DND-41 (cell line): ENCODE results near the gene PTPRN2.

ENCODE experiments used
- ATAC-seq: fragments of 200-7000 bp; cut with Tn5 transposase; 3 replicates; pipeline ENCODE4 v1.9.1; 2021; ENCODE audit warnings: low read depth; ENCODE audit not compliant: insufficient read depth
- DNase-seq: peaks from one replicate; pipeline ENCODE4 v3.0.0-alpha.2; 2020
- H2AFZ ChIP-seq: 2 replicates; pipeline ENCODE4 v1.6.0; 2012; ENCODE audit warnings: low read depth, low read length
- H3K27ac ChIP-seq: 2 replicates; pipeline ENCODE4 v1.5.1; 2012; ENCODE audit warnings: low read length, inconsistent platforms
- H3K27me3 ChIP-seq: fragments of 200-600 bp; sonication (generic); 2 replicates; pipeline ENCODE4 v1.6.0; 2012; ENCODE audit warnings: low read length, mild to moderate bottlenecking, inconsistent platforms; ENCODE audit not compliant: insufficient read depth, poor library complexity
- H3K36me3 ChIP-seq: 2 replicates; pipeline ENCODE4 v1.5.1; 2012; ENCODE audit warnings: low read length, inconsistent platforms; ENCODE audit not compliant: insufficient read depth
- H3K4me1 ChIP-seq: 2 replicates; pipeline ENCODE4 v1.5.1; 2012; ENCODE audit warnings: mild to moderate bottlenecking, low read length; ENCODE audit not compliant: insufficient read depth
- H3K4me2 ChIP-seq: 2 replicates; pipeline ENCODE4 v1.6.0; 2012; ENCODE audit warnings: mild to moderate bottlenecking, moderate library complexity, low read length, inconsistent platforms; ENCODE audit not compliant: insufficient read depth
- H3K4me3 ChIP-seq, 2 experiments: fragments of 200-600 bp in 1 of 2; shearing (Covaris generic) in 1 of 2; 2 replicates each; pipeline ENCODE4 v1.5.1; 2012 to 2016; ENCODE audit warnings: inconsistent platforms in 2 of 2, low read length in 2 of 2, mild to moderate bottlenecking in 2 of 2, low read depth in 1 of 2, moderate library complexity in 1 of 2
- H3K79me2 ChIP-seq: 2 replicates; pipeline ENCODE4 v1.6.0; 2012; ENCODE audit warnings: low read length, inconsistent platforms; ENCODE audit not compliant: insufficient read depth
- H3K9ac ChIP-seq: 2 replicates; pipeline ENCODE4 v1.6.0; 2012; ENCODE audit warnings: low read depth, mild to moderate bottlenecking, inconsistent platforms, low read length, moderate library complexity
- H3K9me3 ChIP-seq: 2 replicates; pipeline ENCODE4 v1.5.1; 2012; ENCODE audit warnings: low read length, moderate library complexity, mild to moderate bottlenecking, inconsistent platforms; ENCODE audit not compliant: insufficient read depth, severe bottlenecking
- H4K20me1 ChIP-seq: 2 replicates; pipeline ENCODE4 v1.6.0; 2012; ENCODE audit warnings: low read length; ENCODE audit not compliant: insufficient read depth
- CTCF ChIP-seq: IDR thresholded peaks from 2 replicates; pipeline ENCODE4 v1.5.1; 2012; ENCODE audit warnings: borderline replicate concordance, low read length, moderate library complexity, mild to moderate bottlenecking; ENCODE audit not compliant: poor library complexity, severe bottlenecking; ENCODE audit errors: extremely low read depth
- EZH2 ChIP-seq: IDR thresholded peaks from 3 replicates; pipeline ENCODE4 v1.6.1; 2012; ENCODE audit warnings: borderline replicate concordance, low read depth, mild to moderate bottlenecking, moderate library complexity, low read length, inconsistent platforms; ENCODE audit not compliant: severe bottlenecking

The PTPRN2 gene

GRCh38 chr7:158424531-158424930 lies 163.1 kb downstream of the PTPRN2 start:
- H3K4me1 ChIP-seq: 0 out of 2 replicates have a peak, but pooled peaks cover 2% of the 10 kb centered on the region
- H3K9me3 ChIP-seq: no peaks in the 10 kb centered on the region
- peaks cover 3% of the 10 kb centered on the region; the same call in 1 of the 2 replicates for H4K20me1 ChIP-seq
- no peak overlapping the region for H3K27ac ChIP-seq
- ATAC-seq (no peak), DNase-seq (no peak)
- no peak overlapping the region for H3K4me2 ChIP-seq
- H3K79me2 ChIP-seq: no peaks in the 10 kb centered on the region
- H2AFZ ChIP-seq: no peak overlapping the region
- TF ChIP-seq EZH2: no peak
- no peak for TF ChIP-seq CTCF
- H3K9ac ChIP-seq: no peak overlapping the region
- no peak overlapping the region for H3K4me3 ChIP-seq
- H3K27me3 ChIP-seq: no peaks in the 10 kb centered on the region
- H3K36me3 ChIP-seq: no peaks in the 10 kb centered on the region

GRCh38 chr7:158424011-158424410 lies 163.6 kb downstream of the PTPRN2 start:
- H3K4me2 ChIP-seq: no peak overlapping the region
- TF ChIP-seq CTCF (no peak), EZH2 (no peak)
- no peak overlapping the region for H3K9ac ChIP-seq
- DNase-seq (no peak), ATAC-seq (no peak)
- H3K27me3 ChIP-seq: no peaks in the 10 kb centered on the region
- H3K4me1 ChIP-seq: no peaks in the 10 kb centered on the region
- H3K79me2 ChIP-seq: no peaks in the 10 kb centered on the region
- no peaks in the 10 kb centered on the region for H3K9me3 ChIP-seq
- no peak overlapping the region for H3K4me3 ChIP-seq
- H4K20me1 ChIP-seq: peaks cover 2% of the 10 kb centered on the region; the same call in 1 of the 2 replicates
- no peaks in the 10 kb centered on the region for H3K36me3 ChIP-seq
- H3K27ac ChIP-seq: no peak overlapping the region
- no peak overlapping the region for H2AFZ ChIP-seq

- Histone ChIP-seq H3K4me2 (no peak overlapping the region), H3K27me3 (no peaks in the 10 kb centered on the region), H3K4me1 (no peaks in the 10 kb centered on the region), H3K9ac (no peak overlapping the region), H2AFZ (no peak overlapping the region), H3K36me3 (no peaks in the 10 kb centered on the region), H3K27ac (no peak overlapping the region), H4K20me1 (no peaks in the 10 kb centered on the region), H3K9me3 (no peaks in the 10 kb centered on the region), H3K79me2 (no peaks in the 10 kb centered on the region), H3K4me3 (no peak overlapping the region)
- ATAC-seq (no peak), DNase-seq (no peak)
- TF ChIP-seq CTCF: no peak
- no peak for TF ChIP-seq EZH2
Measured at GRCh38 chr7:158422887-158423560, 164.6 kb downstream of the PTPRN2 start.
